Esophagus squamous epithelium (tissue), 4 donors: ENCODE data around the gene GARIN3.

Experiments used
- CTCF ChIP-seq, 6 experiments: fragments of 450-650 bp in 4 of 6; fragments of 200-600 bp in 2 of 6; sonication (generic) in 2 of 6; IDR thresholded peaks; one replicate each; pipeline ENCODE4 v1.5.1; 2016 to 2019; ENCODE audit warnings: antibody characterized with exemption in 6 of 6, mild to moderate bottlenecking in 4 of 6, moderate library complexity in 4 of 6
- POLR2A ChIP-seq, 4 donors: fragments of 450-650 bp; IDR thresholded peaks; one replicate each; pipeline ENCODE4 v1.6.1; 2017; ENCODE audit warnings: antibody characterized with exemption in 4 of 4, mild to moderate bottlenecking in 4 of 4, moderate library complexity in 3 of 4

DNA sequence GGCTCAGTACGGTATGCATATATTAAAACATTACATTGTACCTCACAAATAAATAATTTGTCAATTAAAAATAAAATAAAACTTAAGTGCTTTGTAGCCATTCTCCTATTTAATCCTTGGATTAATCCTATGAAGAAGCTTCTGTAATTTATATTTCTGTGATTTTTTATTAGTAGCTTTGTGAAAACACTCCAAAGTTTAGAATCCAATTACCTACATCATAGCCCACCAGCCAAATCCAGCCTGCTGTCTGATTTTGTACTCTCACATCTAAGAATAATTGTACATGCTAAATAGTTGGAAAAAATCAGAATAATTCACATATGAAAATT is 33.8 kb downstream of the GARIN3 start:
- TF ChIP-seq CTCF (IDR thresholded peaks at IDR 0.05) (no peak), POLR2A (IDR thresholded peaks at IDR 0.05) (no peak)
